HEK293T (cell line): ENCODE data around the gene HTD2.

Source experiments
- BHLHE40 ChIP-seq: fragments of 450-650 bp; IDR thresholded peaks from 2 replicates; pipeline ENCODE4 v1.6.1; 2016; ENCODE audit warnings: mild to moderate bottlenecking, moderate library complexity, borderline replicate concordance
- ELF4 ChIP-seq: fragments of 450-650 bp; IDR thresholded peaks from 2 replicates; pipeline ENCODE4 v1.6.1; 2017; ENCODE audit warnings: antibody characterized with exemption
- FOXM1 ChIP-seq: fragments of 450-650 bp; IDR thresholded peaks from 2 replicates; pipeline ENCODE4 v1.6.1; 2017; ENCODE audit warnings: mild to moderate bottlenecking, borderline replicate concordance

GRCh38 chr3:58336135-58336882 is 30.0 kb downstream of the HTD2 start:
- TF ChIP-seq FOXM1 (no peak), ELF4 (no peak), BHLHE40 (no peak)
